ENCODE measurements around the gene TRABD2B. TPM values are rescaled to one million over a fixed set of nuclear protein-coding genes. Genes with fewer than 3 reads are reported as not detected.

The TRABD2B gene
- polyA plus RNA-seq, 3 donors: 16.1 to 17.2 (median 16.7) TPM

- DNase-seq (ENCODE audit: low read depth in 3 of 3, low spot score in 2 of 3): no peak
These were observed 26.3 kb upstream of the TRABD2B start for GRCh38 chr1:48023488-48023887.

DNA sequence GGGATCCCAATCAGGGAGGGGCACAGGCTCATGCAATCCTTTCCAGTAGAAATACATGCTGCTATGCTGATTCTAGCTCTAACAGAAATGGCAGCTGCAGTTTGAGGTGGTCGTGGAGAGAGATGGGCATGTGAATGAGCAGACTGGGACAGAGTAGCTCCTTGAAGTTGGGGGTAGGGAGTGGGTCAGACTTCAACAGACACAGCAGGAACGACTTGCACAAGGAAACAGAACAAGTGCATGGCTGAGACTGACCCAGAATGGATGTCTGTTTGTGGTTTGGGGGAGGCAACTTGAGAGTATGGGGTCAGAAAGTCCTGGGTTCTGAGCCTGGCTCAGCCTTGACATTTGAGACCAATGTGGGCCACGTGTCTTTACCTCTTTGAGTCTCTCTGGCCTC lies 25.1 kb upstream of the TRABD2B start:
- no peak for DNase-seq (ENCODE audit: low read depth in 3 of 3, low spot score in 2 of 3)

GRCh38 chr1:48021792-48022191 lies 24.6 kb upstream of the TRABD2B start:
- no peak for DNase-seq (ENCODE audit: low read depth in 3 of 3, low spot score in 2 of 3)

- no peak for DNase-seq (ENCODE audit: low read depth in 3 of 3, low spot score in 2 of 3)
These were observed 22.6 kb upstream of the TRABD2B start for GRCh38 chr1:48019714-48020315.

DNA sequence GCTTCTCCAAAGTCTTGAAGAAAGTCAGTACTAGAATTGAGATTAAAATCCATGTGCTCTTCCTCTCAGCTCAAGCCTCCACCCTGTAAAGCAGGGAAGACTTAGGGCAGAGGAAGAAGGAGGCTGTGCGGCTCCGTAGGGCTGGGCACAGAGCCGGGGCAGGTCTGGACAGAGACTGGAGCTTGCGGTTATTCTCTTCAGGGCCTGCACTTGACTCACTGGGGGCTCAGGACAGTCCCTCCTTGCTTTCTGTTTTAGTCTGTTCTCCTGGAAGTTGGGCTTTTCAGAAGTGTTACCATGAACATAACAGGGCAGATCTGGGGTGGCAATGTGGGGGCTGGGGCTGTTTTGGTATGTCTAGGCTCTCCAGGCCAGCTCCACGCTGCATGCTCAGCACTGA lies 21.6 kb upstream of the TRABD2B start:
- DNase-seq (ENCODE audit: low read depth in 3 of 3, low spot score in 2 of 3): no peak

- DNase-seq (ENCODE audit: low read depth in 3 of 3, low spot score in 2 of 3): no peak
These were observed 20.5 kb upstream of the TRABD2B start for GRCh38 chr1:48017716-48018115.

- DNase-seq (ENCODE audit: low read depth in 3 of 3, low spot score in 2 of 3): no peak
These were observed 19.3 kb upstream of the TRABD2B start for GRCh38 chr1:48016515-48016914.

DNA sequence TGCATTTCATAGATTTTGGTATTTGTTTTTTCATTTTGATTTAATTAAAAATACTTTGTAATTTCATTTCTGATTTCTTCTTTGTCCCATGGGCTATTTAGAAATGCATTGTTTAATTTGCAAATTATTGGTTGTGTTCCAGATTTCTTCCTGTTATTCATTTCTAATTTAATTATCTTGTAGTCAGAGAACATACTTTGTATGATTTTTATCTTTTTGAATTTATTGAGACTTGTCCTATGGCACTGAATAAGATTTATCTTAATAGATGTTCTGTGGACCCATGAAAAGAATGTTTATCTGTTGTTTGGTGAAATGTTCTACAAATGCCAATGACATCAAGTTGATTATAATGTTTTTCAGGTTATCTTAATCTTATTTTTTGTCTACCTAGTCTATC lies 16.1 kb upstream of the TRABD2B start:
- DNase-seq (ENCODE audit: low read depth in 3 of 3, low spot score in 2 of 3): no peak

GRCh38 chr1:48007047-48007446 lies 9.9 kb upstream of the TRABD2B start:
- no peak for DNase-seq (ENCODE audit: low read depth in 3 of 3, low spot score in 2 of 3)

- DNase-seq (ENCODE audit: low read depth in 3 of 3, low spot score in 2 of 3): no peak
These were observed 9.1 kb upstream of the TRABD2B start for GRCh38 chr1:48006264-48006663.

- DNase-seq (ENCODE audit: low read depth in 3 of 3, low spot score in 2 of 3): no peak
These were observed 8.3 kb upstream of the TRABD2B start for GRCh38 chr1:48005253-48006117.

- DNase-seq (ENCODE audit: low read depth in 3 of 3, low spot score in 2 of 3): peak; percentile 68 to 77 (median 71)
These were observed 6.8 kb upstream of the TRABD2B start for GRCh38 chr1:48003741-48004531.

DNA sequence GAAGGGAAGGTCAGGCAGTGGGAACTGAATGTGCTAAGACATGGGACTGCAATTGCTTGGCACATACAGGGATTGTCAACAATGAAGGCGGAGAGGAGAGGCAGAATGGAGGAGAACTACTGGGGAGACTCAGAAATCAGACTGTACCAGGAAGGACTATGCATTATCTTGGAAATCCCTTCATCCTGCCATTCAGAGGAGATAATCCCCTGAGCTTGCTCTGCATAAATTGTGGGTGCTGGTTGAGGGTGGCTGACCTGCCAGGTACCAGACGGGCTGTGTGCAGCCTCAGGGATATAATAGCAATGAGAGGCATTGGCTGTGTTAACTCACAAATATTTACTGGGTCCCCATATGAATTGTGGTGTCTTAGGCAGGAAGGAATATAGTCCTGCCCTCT lies 5.0 kb upstream of the TRABD2B start:
- DNase-seq (ENCODE audit: low read depth in 3 of 3, low spot score in 2 of 3): no peak

DNA sequence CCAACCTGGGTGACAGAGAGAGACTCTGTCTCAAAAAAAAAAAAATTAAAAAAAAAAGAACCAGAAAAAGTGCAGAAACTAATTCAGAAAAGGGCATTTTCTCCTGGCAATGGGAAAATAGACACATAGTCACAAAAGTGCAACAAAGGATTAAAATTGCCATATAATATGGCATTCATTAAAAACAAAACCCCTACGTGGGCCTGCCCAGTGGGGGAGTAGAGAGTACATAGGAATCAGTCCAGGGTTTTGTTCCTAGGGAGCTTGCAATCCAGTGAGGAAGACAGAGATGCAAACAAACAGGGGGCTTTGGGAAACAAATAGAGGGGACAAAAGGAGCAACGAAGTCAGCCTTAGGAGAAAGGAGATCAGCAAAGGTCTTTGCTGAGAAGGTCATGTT lies 4.5 kb upstream of the TRABD2B start:
- no peak for DNase-seq (ENCODE audit: low read depth in 3 of 3, low spot score in 2 of 3)

DNA sequence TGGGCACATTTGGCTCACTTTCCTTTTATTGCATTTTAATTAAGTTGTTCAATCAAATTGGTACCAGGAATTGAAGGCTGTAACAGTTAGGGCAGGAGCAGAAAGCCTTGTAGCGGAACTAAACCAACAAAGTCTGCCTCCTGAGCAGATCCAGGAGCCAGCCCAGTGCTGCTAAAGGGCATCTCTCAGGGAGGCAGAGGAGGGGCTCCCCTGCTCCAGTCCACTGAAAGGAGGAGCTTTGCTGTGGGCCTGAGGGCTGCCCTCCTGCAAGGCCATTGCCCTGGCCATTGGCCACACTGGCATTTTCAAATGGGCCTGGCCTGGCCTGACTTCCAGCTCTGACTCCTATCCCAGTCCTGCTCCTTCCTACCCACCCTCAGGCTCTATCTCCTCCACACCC lies 3.7 kb upstream of the TRABD2B start:
- no peak for DNase-seq (ENCODE audit: low read depth in 3 of 3, low spot score in 2 of 3)

GRCh38 chr1:47999097-47999496 lies 1.9 kb upstream of the TRABD2B start:
- no peak for DNase-seq (ENCODE audit: low read depth in 3 of 3, low spot score in 2 of 3)

DNA sequence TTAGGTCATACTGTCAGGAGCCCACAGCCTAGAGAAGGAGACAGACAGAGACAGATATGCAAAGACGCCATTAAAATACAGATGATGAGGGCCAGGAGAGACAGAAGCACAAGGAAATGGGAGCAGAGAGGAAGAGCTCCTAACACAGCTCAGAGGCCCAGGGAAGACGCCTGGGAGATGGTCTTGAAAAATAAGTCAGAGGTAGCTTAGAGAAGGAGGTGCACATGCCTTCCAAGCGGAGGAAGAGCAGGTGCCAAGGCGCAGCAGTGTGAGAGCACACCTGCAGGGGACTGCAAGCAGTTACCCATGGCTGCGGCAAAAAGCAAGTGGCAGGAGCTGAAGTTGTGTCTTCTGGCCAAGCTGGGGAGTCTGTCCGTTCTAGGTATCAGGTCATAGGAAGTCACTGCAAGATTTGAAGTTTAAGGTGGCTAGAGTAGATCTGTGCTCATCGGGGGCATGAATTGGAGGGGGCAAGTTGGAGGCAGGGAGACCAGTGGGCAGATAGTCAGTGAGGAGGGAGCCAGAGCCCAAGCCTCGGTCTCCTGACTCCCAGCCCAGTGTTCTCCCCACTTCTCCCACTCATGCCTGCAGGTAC lies 1.3 kb upstream of the TRABD2B start:
- DNase-seq (ENCODE audit: low read depth in 3 of 3, low spot score in 2 of 3): no peak

DNA sequence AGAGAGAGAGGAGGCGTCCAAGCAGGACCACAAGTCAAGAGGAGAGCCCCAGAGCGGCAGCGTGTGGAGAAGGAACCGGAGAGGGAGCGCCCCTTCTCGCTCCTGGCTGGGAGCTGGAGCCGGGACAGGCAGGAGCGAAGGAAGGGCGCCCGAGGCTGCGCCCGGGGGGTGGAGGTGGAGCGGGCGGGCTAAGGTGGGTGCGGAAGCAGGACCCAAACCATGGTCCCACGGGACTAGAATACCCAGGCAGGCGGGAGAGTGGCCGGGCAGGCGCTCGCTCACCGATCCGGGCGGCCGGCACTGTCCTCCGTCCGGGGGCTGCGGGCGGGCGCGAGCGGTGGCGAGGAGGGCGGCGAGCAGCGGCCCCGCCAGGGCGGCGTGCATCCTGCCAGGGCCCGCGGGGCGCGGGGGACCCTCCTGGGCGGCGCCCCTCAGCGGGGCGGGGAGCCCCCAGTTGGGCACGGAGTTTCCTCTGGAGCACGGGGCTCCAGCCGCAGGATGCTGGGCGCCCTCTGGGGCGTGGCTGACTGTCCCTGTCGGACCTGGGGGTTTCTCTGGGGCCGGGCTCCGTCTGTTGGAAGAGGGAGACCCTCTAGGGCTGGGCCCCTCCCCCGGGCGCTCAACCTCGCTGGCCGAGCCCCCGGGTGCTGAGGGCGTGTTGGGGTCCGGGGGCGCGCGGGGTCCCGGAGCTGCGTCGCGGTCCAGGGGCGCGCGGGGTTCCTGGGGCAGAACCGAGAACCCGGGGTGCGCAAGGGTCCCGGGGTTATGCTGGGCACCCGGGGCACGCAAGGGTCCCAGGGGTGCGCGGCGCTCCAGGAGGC lies 569 bp downstream of the TRABD2B start:
- no peak for DNase-seq (ENCODE audit: low read depth in 3 of 3, low spot score in 2 of 3)

DNA sequence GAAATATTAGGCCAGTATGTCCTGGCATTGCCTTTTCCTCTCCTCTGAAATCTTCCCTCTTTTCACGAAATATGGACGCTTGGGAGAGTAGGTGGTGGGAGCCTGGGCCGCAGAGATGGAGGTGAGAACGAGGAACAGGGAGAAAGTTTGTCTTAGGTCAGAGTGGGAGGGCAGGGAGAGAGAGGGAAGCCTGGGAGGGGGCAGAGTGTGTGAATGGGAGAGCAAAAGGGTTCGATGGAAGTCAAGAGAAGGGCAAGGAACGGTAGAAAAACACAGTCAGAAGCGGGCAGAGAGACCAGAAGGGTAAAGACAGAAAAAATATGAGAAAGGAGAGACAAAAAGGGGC lies 1.2 kb downstream of the TRABD2B start:
- DNase-seq (ENCODE audit: low read depth in 3 of 3, low spot score in 2 of 3): no peak

- DNase-seq (ENCODE audit: low read depth in 3 of 3, low spot score in 2 of 3): no peak
These were observed 1.7 kb downstream of the TRABD2B start for GRCh38 chr1:47995306-47996050.
